H1 (cell line): ENCODE data around the gene SSBP3. TPM values are rescaled to one million over a fixed set of nuclear protein-coding genes. Genes with fewer than 3 reads are reported as not detected.

Experiments
- CTCF ChIA-PET: fragments of 300-600 bp; sonication (Branson Sonifier 250); formaldehyde crosslinking; loops from one replicate; lab custom pipeline; 2021; ENCODE audit not compliant: partially characterized antibody; lab: Charles Lee
- POLR2A ChIA-PET: fragments of 300-600 bp; sonication (Branson Sonifier 250); formaldehyde crosslinking; loops from one replicate; lab custom pipeline; 2021; ENCODE audit warnings: inconsistent platforms; ENCODE audit not compliant: partially characterized antibody; lab: Charles Lee
- DNase-seq, 2 experiments: peaks; one replicate each; pipeline versions ENCODE4 v3.0.0 to v3.0.0-alpha.2; 2010 to 2022; ENCODE audit warnings: low spot score in 2 of 2, low read depth in 1 of 2, mixed read lengths in 1 of 2
- FAIRE-seq: peaks from 2 replicates; lab custom pipeline; 2011; peaks lifted over from hg19 to GRCh38; lab: Jason Lieb, UNC
- H2AFZ ChIP-seq: 2 replicates; pipeline ENCODE4 v1.8.1; 2012; ENCODE audit warnings: low read length, inconsistent platforms
- H2AK5ac ChIP-seq: 2 replicates; pipeline ENCODE4 v1.6.1; 2013; ENCODE audit warnings: low read depth, low read length
- H2BK120ac ChIP-seq: replicated peaks from 2 replicates; pipeline ENCODE3; 2013; ENCODE audit warnings: low read depth, low read length, inconsistent platforms
- H2BK12ac ChIP-seq: 2 replicates; pipeline ENCODE4 v1.6.1; 2013; ENCODE audit warnings: low read depth, low read length
- H2BK15ac ChIP-seq: 2 replicates; pipeline ENCODE4 v1.6.1; 2013; ENCODE audit warnings: low read length
- H2BK20ac ChIP-seq: 2 replicates; pipeline ENCODE4 v1.6.1; 2013; ENCODE audit warnings: low read length
- H2BK5ac ChIP-seq: 2 replicates; pipeline ENCODE4 v1.6.1; 2013; ENCODE audit warnings: low read depth, low read length
- H3K14ac ChIP-seq: 2 replicates; pipeline ENCODE4 v1.6.1; 2013; ENCODE audit warnings: inconsistent platforms; ENCODE audit not compliant: insufficient read length
- H3K18ac ChIP-seq: 2 replicates; pipeline ENCODE4 v1.6.1; 2013; ENCODE audit warnings: low read length; ENCODE audit errors: extremely low read depth
- H3K23ac ChIP-seq: 2 replicates; pipeline ENCODE4 v1.6.1; 2013; ENCODE audit warnings: inconsistent platforms; ENCODE audit not compliant: insufficient read length
- H3K23me2 ChIP-seq: 2 replicates; pipeline ENCODE4 v1.6.1; 2013; ENCODE audit warnings: low read depth, low read length
- H3K27ac ChIP-seq: 2 replicates; pipeline ENCODE4 v1.6.1; 2011; ENCODE audit warnings: low read depth, low read length, inconsistent platforms
- H3K27me3 ChIP-seq, 4 experiments: replicated peaks in 1 of 4; 1 replicate in 1 of 4; 2 replicates in 3 of 4; pipeline versions ENCODE4 v1.6.1 to v1.8.1; 2011 to 2013; ENCODE audit warnings: low read length in 3 of 4, mild to moderate bottlenecking in 3 of 4, inconsistent platforms in 2 of 4, mixed read lengths in 2 of 4, moderate library complexity in 1 of 4; ENCODE audit not compliant: control insufficient read depth in 3 of 4, insufficient read depth in 3 of 4; ENCODE audit errors: extremely low read depth in 1 of 4
- H3K36me3 ChIP-seq, 4 experiments: 2 replicates each; pipeline versions ENCODE4 v1.6.1 to v1.8.1; 2011 to 2013; ENCODE audit warnings: mild to moderate bottlenecking in 4 of 4, low read length in 3 of 4, moderate library complexity in 2 of 4, control low read depth in 1 of 4, inconsistent platforms in 1 of 4; ENCODE audit not compliant: insufficient read depth in 4 of 4, control insufficient read depth in 2 of 4
- H3K4ac ChIP-seq: replicated peaks from 2 replicates; pipeline ENCODE3; 2013; ENCODE audit warnings: low read length, low read depth, mixed read lengths, inconsistent platforms; ENCODE audit not compliant: insufficient read length
- H3K4me1 ChIP-seq, 4 experiments: replicated peaks in 1 of 4; 1 replicate in 1 of 4; 2 replicates in 3 of 4; pipeline versions ENCODE4 v1.6.1 to v1.8.1; 2011 to 2013; ENCODE audit warnings: low read length in 3 of 4, inconsistent platforms in 2 of 4, mixed read lengths in 1 of 4; ENCODE audit not compliant: insufficient read depth in 4 of 4, control insufficient read depth in 3 of 4
- H3K4me2 ChIP-seq, 2 experiments: 2 replicates each; pipeline versions ENCODE4 v1.6.1 to v1.8.1; 2011 to 2013; ENCODE audit warnings: low read depth in 2 of 2, low read length in 2 of 2, control low read depth in 1 of 2, inconsistent platforms in 1 of 2, mild to moderate bottlenecking in 1 of 2; ENCODE audit not compliant: insufficient read depth in 1 of 2
- H3K4me3 ChIP-seq, 4 experiments: fragments of 200-600, 300-600 bp in 1 of 4; sonication (generic), shearing (Covaris generic), sonication (Bioruptor Twin) in 1 of 4; 2 replicates each; pipeline versions ENCODE4 v1.5.1 to v1.8.1; 2011 to 2016; ENCODE audit warnings: low read length in 4 of 4, low read depth in 3 of 4, control low read depth in 2 of 4, inconsistent platforms in 2 of 4, mild to moderate bottlenecking in 2 of 4, mixed read lengths in 1 of 4, moderate library complexity in 1 of 4; ENCODE audit not compliant: insufficient read depth in 2 of 4; ENCODE audit errors: extremely low read depth in 1 of 4
- H3K56ac ChIP-seq: replicated peaks from 2 replicates; pipeline ENCODE3; 2013; ENCODE audit warnings: low read depth, mild to moderate bottlenecking, mixed read lengths, low read length, inconsistent platforms; ENCODE audit not compliant: insufficient read length
- H3K79me1 ChIP-seq: 2 replicates; pipeline ENCODE4 v1.6.1; 2013; ENCODE audit warnings: low read depth, low read length, control low read depth
- H3K79me2 ChIP-seq, 2 experiments: 2 replicates each; pipeline versions ENCODE4 v1.6.1 to v1.8.1; 2012 to 2013; ENCODE audit warnings: low read length in 2 of 2, mild to moderate bottlenecking in 2 of 2, inconsistent platforms in 1 of 2; ENCODE audit not compliant: insufficient read depth in 2 of 2, control insufficient read depth in 1 of 2
- H3K9ac ChIP-seq, 4 experiments: replicated peaks in 1 of 4; 1 replicate in 1 of 4; 2 replicates in 3 of 4; pipeline versions ENCODE4 v1.6.1 to v1.8.1; 2011 to 2013; ENCODE audit warnings: low read depth in 3 of 4, low read length in 3 of 4, control low read depth in 2 of 4, mild to moderate bottlenecking in 2 of 4, moderate library complexity in 2 of 4, inconsistent platforms in 1 of 4; ENCODE audit errors: extremely low read depth in 1 of 4
- H3K9me3 ChIP-seq, 2 experiments: 2 replicates each; pipeline versions ENCODE4 v1.6.1 to v1.8.1; 2012 to 2013; ENCODE audit warnings: mild to moderate bottlenecking in 2 of 2, moderate library complexity in 2 of 2, control low read depth in 1 of 2, inconsistent platforms in 1 of 2, low read depth in 1 of 2, low read length in 1 of 2, mixed read lengths in 1 of 2; ENCODE audit not compliant: insufficient read depth in 2 of 2
- H4K20me1 ChIP-seq, 2 experiments: replicated peaks in 1 of 2; 2 replicates each; pipeline versions ENCODE3 to v1.8.1; 2011 to 2013; ENCODE audit warnings: inconsistent platforms in 2 of 2, low read length in 2 of 2, mild to moderate bottlenecking in 1 of 2; ENCODE audit not compliant: insufficient read depth in 2 of 2, control insufficient read depth in 1 of 2
- H4K5ac ChIP-seq: 2 replicates; pipeline ENCODE4 v1.6.1; 2013; ENCODE audit warnings: low read length, low read depth, mixed read lengths, inconsistent platforms; ENCODE audit not compliant: insufficient read length
- H4K8ac ChIP-seq: 2 replicates; pipeline ENCODE4 v1.8.0; 2013; ENCODE audit warnings: mild to moderate bottlenecking, moderate library complexity, low read length, inconsistent platforms; ENCODE audit not compliant: insufficient read depth; ENCODE audit errors: extremely low read depth
- H4K91ac ChIP-seq: replicated peaks from 2 replicates; pipeline ENCODE3; 2013; ENCODE audit warnings: low read length, mixed read lengths, inconsistent platforms; ENCODE audit not compliant: insufficient read length
- WGBS, 2 experiments: shearing (Covaris generic) in 1 of 2; methylation state at CpG; one replicate each; pipeline versions ENCODE4 v1.1.6 to v1.1.7; 2013 to 2015; ENCODE audit warnings: low lambda C conversion rate in 2 of 2, mixed read lengths in 2 of 2, inconsistent platforms in 1 of 2, low coverage in 1 of 2, missing lambda C conversion rate in 1 of 2; ENCODE audit not compliant: insufficient replicate concordance in 2 of 2, insufficient coverage in 1 of 2, insufficient read length in 1 of 2; ENCODE audit errors: extremely low coverage in 1 of 2, missing lambda C conversion rate in 1 of 2; 5-methylcytosine and 5-hydroxymethylcytosine counted together
- polyA plus RNA-seq, 7 experiments: library from polyadenylated mRNA; depleted of rRNA in 3 of 7; stranded (reverse) in 5 of 7; unstranded in 2 of 7; fragments of >200 nt in 5 of 7; fragments of 200-250 nt in 2 of 7; gene quantifications; 1 replicate in 5 of 7; 2 replicates in 1 of 7; 4 replicates in 1 of 7; pipeline versions ENCODE4 v1.2.1 to v1.2.3, GENCODE V29; 2011 to 2013; ENCODE audit warnings: missing spikeins in 2 of 7, mixed read lengths in 2 of 7
- total RNA-seq: library from RNA; stranded (reverse); fragmentation: NEBNext Ultra II Directional; extraction: Animal tissue kit (Norgen Biotek cat#: 25700); gene quantifications from 2 replicates; pipeline ENCODE4 v1.2.1, GENCODE V29; 2021
- TF ChIP-seq, protein P1 (sequence below): IDR thresholded peaks from 2 replicates; pipeline ENCODE4 v1.6.1; 2012; ENCODE audit warnings: inconsistent platforms
- TF ChIP-seq, protein P2 (sequence below): IDR thresholded peaks from 2 replicates; pipeline ENCODE4 v1.6.1; 2011; ENCODE audit warnings: low read depth, mild to moderate bottlenecking, low read length; ENCODE audit not compliant: insufficient read depth

The SSBP3 gene
- total and polyA plus RNA-seq, 2 of the 8 experiments (the other 6 are each of a cell fraction or from before 2014, with no cell fraction given), result 99.7 to 133 TPM

DNA sequence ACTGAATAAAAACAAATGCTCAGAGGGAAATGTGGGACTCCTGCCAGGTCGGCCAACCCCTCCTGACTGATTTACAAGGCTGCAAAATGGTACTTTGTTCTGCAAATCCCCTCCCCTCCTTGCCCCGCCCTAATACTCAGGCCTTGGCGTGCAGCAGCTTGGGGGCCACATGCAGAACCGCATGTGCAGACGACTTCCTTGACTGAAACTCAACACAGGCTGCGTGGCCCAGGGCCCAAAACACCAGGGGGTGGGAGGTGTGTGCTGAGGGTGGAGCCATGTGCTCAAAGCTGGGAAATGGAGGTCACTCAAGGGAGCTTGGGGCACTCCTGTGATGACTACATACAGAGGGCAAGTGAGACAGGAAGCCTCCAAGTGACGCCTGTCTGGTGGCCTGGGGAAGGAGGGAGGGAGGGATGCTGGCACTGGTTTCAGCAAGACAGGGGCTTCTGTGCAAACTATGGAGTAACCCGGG, 119.0 kb downstream of the SSBP3 start:
- no peak overlapping the region for H2BK20ac ChIP-seq
- H4K5ac ChIP-seq, result no peak overlapping the region
- no peaks in the 10 kb centered on the region; a peak in 1 of 8 replicates for H3K36me3 ChIP-seq
- no peak overlapping the region for H3K4ac ChIP-seq
- FAIRE-seq (no peak), DNase-seq (peak in 1 of 2 experiments; percentile 52)
- whole genome bisulfite sequencing, 2 experiments, result 60% methylated on average over 8 of the region's 8 CpGs; no CpG with 5 or more reads in 1 of the 2 experiments
- 0 out of 2 replicates have a peak overlapping the region, but pooled peaks have one; percentile 8 for H2BK15ac ChIP-seq
- no peak overlapping the region for H3K14ac ChIP-seq
- H4K20me1 ChIP-seq, result peaks cover 10 to 37% of the 10 kb centered on the region in 2 experiments
- no peaks in the 10 kb centered on the region for H3K27me3 ChIP-seq
- no peak overlapping the region for H3K9ac ChIP-seq
- no peaks in the 10 kb centered on the region for H3K9me3 ChIP-seq
- POLR2A ChIA-PET, result interaction anchor here (1.2 to 1.6 kb wide), 4 partner anchors 9 to 120 kb away, joined by 4 to 6 read pairs (median 4); partner anchors contain the start of gene SSBP3
- TF ChIP-seq, protein P1, sequence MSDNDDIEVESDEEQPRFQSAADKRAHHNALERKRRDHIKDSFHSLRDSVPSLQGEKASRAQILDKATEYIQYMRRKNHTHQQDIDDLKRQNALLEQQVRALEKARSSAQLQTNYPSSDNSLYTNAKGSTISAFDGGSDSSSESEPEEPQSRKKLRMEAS, result peak; percentile 28; the same call in 1 of the 2 replicates
- TF ChIP-seq, protein P2, sequence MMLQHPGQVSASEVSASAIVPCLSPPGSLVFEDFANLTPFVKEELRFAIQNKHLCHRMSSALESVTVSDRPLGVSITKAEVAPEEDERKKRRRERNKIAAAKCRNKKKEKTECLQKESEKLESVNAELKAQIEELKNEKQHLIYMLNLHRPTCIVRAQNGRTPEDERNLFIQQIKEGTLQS, result no peak
- no peak overlapping the region for H3K4me3 ChIP-seq
- peaks cover 8 to 29% (median 25%) of the 10 kb centered on the region in 4 experiments for H3K4me1 ChIP-seq
- H3K79me2 ChIP-seq, result peaks cover 0 to 88% of the 10 kb centered on the region in 2 experiments
- no peak overlapping the region for H4K8ac ChIP-seq
- CTCF ChIA-PET, result interaction anchor here (0.5 to 4.1 kb wide), 7 partner anchors 9 to 524 kb away, joined by 3 to 27 read pairs (median 3); no protein-coding TSS in a partner anchor
- H2AK5ac ChIP-seq, result no peak overlapping the region
- H3K4me2 ChIP-seq, result 0 out of 4 replicates have a peak overlapping the region, but pooled peaks of 1 of the 2 experiments have one; percentile 0
- no peaks in the 10 kb centered on the region for H3K23me2 ChIP-seq
- no peak overlapping the region for H2BK120ac ChIP-seq
- peak overlapping the region; percentile 43; the same call in 1 of the 2 replicates for H2BK12ac ChIP-seq
- H2AFZ ChIP-seq, result no peak overlapping the region
- H2BK5ac ChIP-seq, result peak overlapping the region; percentile 63; the same call in 1 of the 2 replicates
- H3K79me1 ChIP-seq, result peaks cover 40% of the 10 kb centered on the region
- no peak overlapping the region for H3K23ac ChIP-seq
- no peak overlapping the region; the same call in 1 of the 2 replicates for H3K18ac ChIP-seq
- H4K91ac ChIP-seq, result peak overlapping the region; percentile 6
- no peak overlapping the region for H3K56ac ChIP-seq
- no peak overlapping the region for H3K27ac ChIP-seq
